ENCODE results near the gene TNN.

DNA sequence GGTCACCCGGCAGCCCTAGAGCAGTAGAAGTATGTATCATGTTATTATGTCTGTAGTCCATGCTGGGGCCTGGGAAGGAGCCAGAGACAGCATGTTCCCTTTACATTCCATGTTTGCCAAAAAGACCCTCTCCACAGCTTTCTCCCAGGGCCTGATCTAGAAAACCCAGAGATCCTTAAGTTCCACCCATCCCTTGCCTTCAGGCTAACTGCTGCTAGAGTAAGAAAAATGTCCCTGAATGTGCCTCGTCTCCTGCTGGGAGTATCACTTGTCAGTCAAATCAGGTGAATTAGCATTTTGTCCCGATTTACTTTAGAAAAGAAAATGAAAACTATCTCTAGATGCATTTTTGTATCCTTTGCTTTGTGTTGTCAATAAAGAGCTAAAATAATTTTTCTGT, 31.2 kb upstream of the TNN start:
- TF ChIP-seq TAF1 (IDR thresholded peaks at IDR 0.05; ENCODE audit: low read depth) (no peak), MAX (IDR thresholded peaks at IDR 0.05) (no peak), YY1 (IDR thresholded peaks at IDR 0.05; ENCODE audit: low read depth) (no peak), EP300 (IDR thresholded peaks at IDR 0.05; ENCODE audit: borderline replicate concordance) (no peak), ZBTB7A (IDR thresholded peaks at IDR 0.05; ENCODE audit: low read depth) (no peak), CREB1 (IDR thresholded peaks at IDR 0.05; ENCODE audit: low read depth) (no peak), RAD21 (IDR thresholded peaks at IDR 0.05; ENCODE audit: low read depth) (no peak), FOXM1 (IDR thresholded peaks at IDR 0.05; ENCODE audit: borderline replicate concordance, low read depth) (no peak), CEBPB (IDR thresholded peaks at IDR 0.05) (no peak), TEAD4 (IDR thresholded peaks at IDR 0.05) (no peak), EGR1 (IDR thresholded peaks at IDR 0.05) (no peak)
- TF ChIP-seq, protein P1, sequence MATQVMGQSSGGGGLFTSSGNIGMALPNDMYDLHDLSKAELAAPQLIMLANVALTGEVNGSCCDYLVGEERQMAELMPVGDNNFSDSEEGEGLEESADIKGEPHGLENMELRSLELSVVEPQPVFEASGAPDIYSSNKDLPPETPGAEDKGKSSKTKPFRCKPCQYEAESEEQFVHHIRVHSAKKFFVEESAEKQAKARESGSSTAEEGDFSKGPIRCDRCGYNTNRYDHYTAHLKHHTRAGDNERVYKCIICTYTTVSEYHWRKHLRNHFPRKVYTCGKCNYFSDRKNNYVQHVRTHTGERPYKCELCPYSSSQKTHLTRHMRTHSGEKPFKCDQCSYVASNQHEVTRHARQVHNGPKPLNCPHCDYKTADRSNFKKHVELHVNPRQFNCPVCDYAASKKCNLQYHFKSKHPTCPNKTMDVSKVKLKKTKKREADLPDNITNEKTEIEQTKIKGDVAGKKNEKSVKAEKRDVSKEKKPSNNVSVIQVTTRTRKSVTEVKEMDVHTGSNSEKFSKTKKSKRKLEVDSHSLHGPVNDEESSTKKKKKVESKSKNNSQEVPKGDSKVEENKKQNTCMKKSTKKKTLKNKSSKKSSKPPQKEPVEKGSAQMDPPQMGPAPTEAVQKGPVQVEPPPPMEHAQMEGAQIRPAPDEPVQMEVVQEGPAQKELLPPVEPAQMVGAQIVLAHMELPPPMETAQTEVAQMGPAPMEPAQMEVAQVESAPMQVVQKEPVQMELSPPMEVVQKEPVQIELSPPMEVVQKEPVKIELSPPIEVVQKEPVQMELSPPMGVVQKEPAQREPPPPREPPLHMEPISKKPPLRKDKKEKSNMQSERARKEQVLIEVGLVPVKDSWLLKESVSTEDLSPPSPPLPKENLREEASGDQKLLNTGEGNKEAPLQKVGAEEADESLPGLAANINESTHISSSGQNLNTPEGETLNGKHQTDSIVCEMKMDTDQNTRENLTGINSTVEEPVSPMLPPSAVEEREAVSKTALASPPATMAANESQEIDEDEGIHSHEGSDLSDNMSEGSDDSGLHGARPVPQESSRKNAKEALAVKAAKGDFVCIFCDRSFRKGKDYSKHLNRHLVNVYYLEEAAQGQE (IDR thresholded peaks at IDR 0.05; ENCODE audit: low read depth): no peak

All from Ishikawa (cell line).